ENCODE measurements around the gene ZSWIM5.
"Not testable (repeated sequence)": the region's sequence is repeated elsewhere in the genome, so short reads cannot be mapped to it uniquely, and the experiment has no call there.

Gene ZSWIM5

DNA sequence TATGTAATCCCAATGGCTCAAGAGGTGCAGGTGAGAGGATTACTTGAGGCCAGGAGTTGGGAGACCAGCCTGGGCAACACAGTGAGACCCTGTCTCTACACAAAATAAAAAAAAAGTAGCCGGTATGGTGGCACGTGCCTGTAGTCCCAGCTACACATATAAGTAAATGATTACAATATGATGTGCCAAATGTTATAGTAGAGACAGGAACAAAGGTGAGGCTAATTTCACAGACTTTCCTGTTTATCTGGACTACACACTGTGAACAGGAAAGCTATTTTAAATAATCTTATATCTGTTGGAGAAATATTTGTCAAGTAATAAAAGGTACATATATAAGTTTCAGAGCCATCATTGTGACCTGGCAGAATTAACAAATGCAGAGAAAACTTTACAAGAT, 116.7 kb downstream of the ZSWIM5 start:
- no peak for DNase-seq (ENCODE audit: low read depth in 1 of 2, low spot score in 1 of 2)
- no peak for TF ChIP-seq JUND (IDR thresholded peaks at IDR 0.05; ENCODE audit: low read depth)
- in situ Hi-C loops (cut with HindIII; ENCODE audit: low pct_unique_long_range_greater_than_20kb, low sequenced_read_pairs): no loop called here

DNA sequence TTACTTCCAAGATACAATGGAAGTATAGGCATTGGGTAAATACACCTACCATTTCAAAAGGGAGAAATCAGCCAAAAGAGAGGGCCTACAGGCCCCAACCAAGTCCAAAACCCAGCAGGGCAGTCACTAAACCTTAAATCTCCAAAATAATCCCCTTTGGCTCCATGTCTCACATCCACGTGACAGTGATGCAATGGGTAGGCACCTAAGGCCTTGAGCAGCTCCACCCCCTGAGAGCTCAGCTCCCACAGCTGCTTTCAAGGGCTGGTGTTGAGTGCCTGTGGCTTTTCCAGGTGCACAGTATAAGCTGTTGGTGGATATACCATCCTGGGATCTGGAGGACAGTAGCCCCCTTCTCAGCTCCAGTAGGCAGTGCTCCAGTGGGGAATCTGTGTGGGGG, 121.8 kb downstream of the ZSWIM5 start:
- in situ Hi-C loops (cut with HindIII; ENCODE audit: low pct_unique_long_range_greater_than_20kb, low sequenced_read_pairs): no loop called here
- TF ChIP-seq JUND (IDR thresholded peaks at IDR 0.05; ENCODE audit: low read depth): no peak
- DNase-seq (ENCODE audit: low read depth in 1 of 2, low spot score in 1 of 2): no peak

DNA sequence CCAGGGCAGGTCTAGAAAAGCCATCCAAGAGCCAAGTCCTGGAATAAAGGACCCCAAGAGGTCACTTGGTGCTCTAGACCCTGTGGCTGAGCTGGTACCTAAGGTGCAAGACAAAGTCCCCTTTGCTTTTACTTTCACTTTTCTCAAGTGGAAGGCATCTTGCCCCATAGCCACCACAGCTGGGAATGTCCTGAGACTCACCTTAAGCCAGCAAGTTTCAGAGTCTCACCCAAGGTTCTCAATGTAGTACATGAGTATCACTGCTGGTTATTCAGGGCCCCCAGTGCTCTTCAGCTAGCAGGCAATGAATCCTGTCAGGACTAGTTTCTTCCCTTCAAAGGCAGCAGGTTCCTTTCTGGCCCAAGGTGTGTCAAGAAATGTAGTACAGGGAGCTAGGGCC, 126.9 kb downstream of the ZSWIM5 start:
- TF ChIP-seq JUND (IDR thresholded peaks at IDR 0.05; ENCODE audit: low read depth): no peak
- DNase-seq (ENCODE audit: low read depth in 1 of 2, low spot score in 1 of 2): no peak
- in situ Hi-C loops (cut with HindIII; ENCODE audit: low pct_unique_long_range_greater_than_20kb, low sequenced_read_pairs): no loop called here

DNA sequence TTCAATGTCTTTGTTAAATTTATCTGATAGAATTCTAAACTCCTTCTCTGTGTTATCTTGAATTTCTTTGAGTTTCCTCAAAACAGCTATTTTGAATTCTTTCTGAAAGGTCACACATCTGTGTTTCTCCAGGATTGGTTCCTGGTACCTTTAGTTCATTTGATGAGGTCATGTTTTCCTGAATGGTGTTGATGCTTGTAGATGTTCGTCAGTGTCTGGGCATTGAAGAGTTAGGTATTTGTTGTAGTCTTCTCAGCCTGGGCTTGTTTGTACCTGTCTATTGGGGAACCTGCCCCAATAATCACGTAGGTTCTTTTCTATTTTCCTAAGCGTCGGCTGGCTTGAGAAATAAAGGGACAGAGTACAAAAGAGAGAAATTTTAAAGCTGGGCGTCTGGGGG, 129.4 kb downstream of the ZSWIM5 start:
- DNase-seq (ENCODE audit: low read depth in 1 of 2, low spot score in 1 of 2); in situ Hi-C loops (cut with HindIII; ENCODE audit: low pct_unique_long_range_greater_than_20kb, low sequenced_read_pairs): not testable (repeated sequence)

DNA sequence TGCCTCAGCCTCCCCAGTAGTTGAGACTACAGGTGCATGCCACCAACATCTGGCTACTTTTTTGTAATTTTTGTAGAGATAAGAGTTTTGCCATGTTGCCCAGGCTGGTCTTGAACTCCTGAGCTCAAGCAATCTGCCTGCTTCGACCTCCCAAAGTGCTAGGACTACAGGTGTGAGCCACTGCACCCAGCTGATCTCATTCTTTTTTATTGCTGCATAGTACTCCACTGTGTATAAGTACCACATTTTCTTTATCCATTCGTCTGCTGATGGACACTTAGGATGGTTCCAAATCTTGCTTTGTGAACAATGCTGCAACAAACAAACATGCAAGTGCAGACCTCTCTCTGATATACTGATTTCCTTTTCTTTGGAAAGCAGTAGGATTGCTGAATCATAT, 134.8 kb downstream of the ZSWIM5 start:
- DNase-seq (ENCODE audit: low read depth in 1 of 2, low spot score in 1 of 2): no peak
- no peak for TF ChIP-seq JUND (IDR thresholded peaks at IDR 0.05; ENCODE audit: low read depth)
- in situ Hi-C loops (cut with HindIII; ENCODE audit: low pct_unique_long_range_greater_than_20kb, low sequenced_read_pairs): no loop called here

DNA sequence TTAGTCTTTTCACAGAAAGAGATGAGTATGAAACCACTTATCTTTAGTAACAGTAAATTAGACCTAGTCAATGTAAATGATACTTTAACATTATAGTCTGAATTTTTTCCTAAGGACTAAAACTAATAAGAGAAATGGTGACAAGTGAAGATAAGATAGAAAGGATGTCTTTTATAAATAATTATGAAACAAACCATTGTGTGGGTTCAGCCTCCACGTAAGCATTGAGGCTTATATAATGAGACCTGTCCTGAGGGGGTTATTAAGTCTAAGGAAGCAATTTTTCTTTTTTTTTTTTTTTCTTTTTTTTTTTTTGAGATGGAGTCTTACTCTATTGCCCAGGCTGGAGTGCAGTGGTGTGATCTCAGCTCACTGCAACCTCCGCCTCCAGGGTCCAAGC, 138.6 kb downstream of the ZSWIM5 start:
- in situ Hi-C loops (cut with HindIII; ENCODE audit: low pct_unique_long_range_greater_than_20kb, low sequenced_read_pairs): no loop called here
- DNase-seq (ENCODE audit: low read depth in 1 of 2, low spot score in 1 of 2): no peak
- TF ChIP-seq JUND (IDR thresholded peaks at IDR 0.05; ENCODE audit: low read depth): no peak

DNA sequence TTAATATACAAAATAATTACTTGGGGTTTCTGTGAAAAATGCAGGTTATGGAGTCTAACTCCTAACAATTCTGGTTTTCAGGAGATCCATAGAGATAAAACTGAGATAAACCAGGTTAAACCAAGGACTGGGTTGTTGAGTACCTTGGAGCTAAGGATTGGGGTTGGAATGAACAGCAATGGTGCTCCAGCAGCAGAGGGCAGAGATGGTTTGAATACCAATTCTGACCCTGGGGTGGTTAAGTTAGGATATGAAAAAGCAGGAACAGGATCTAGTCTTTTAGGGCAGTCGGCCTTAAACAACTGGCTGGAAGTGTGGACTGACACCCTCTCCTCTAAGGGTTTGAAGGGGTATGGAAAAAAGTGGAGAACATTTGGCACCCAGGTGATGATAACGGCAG, 141.3 kb downstream of the ZSWIM5 start:
- no peak for TF ChIP-seq JUND (IDR thresholded peaks at IDR 0.05; ENCODE audit: low read depth)
- in situ Hi-C loops (cut with HindIII; ENCODE audit: low pct_unique_long_range_greater_than_20kb, low sequenced_read_pairs): no loop called here
- DNase-seq (ENCODE audit: low read depth in 1 of 2, low spot score in 1 of 2): no peak

DNA sequence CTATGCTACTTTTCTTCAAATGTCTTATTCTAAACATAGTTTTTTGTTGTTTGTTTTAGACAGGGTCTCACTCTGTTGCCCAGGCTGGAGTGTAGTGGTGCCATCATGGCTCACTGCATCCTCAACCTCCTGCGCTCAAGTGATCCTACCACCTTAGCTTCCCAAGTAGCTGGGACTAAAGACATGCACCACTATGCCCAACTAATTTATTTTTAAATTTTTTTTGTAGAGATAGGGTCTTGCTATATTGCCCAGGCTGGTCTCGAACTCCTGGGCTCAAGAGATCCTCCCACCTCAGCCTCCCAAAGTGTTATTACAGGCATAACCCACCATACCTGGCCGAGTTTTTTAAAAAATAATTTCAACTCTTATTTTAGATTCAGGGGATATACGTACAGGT, 143.9 kb downstream of the ZSWIM5 start:
- in situ Hi-C loops (cut with HindIII; ENCODE audit: low pct_unique_long_range_greater_than_20kb, low sequenced_read_pairs); DNase-seq (ENCODE audit: low read depth in 1 of 2, low spot score in 1 of 2): not testable (repeated sequence)

DNA sequence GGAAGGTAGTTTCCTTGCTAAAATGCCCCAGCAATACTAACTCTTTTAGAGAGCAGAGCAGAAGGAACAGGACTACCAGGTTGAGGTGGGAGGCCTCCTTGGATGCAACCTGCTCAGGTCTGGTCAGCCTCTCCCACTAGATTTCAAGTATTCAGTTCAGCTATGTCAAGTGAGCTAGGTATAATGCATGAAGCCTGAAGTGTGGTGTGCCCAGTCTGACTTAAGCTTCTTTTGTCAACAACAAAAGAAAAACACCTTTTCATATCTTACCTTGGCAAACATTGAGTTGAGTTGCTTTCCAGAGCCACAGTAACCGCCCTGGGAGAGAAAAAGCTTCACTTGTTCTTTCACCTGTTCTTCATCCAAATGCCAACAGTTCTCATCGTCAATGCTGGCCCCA, 146.6 kb downstream of the ZSWIM5 start:
- DNase-seq (ENCODE audit: low read depth in 1 of 2, low spot score in 1 of 2): peak in 1 of 2 experiments; percentile 14
- in situ Hi-C loops (cut with HindIII; ENCODE audit: low pct_unique_long_range_greater_than_20kb, low sequenced_read_pairs): no loop called here
- TF ChIP-seq JUND (IDR thresholded peaks at IDR 0.05; ENCODE audit: low read depth): no peak

DNA sequence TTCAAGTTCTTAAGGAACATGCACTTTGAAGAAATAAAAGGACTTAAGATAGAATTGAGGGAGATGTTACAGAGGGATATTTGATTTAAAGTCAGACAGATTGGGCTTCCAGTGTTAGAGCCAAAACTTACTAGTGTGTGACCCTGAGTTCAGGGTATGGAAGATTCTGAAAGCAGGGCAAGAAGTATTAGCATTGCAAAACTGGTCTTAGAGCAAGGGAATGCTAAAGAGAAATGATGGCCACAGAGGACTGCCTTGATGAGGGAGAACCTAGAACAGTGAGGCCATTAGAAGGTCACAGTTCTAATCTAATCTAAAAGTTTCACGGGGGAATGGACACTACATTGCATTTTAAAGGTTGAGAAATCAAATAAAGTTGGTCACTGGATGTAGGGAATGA, 148.9 kb downstream of the ZSWIM5 start:
- TF ChIP-seq JUND (IDR thresholded peaks at IDR 0.05; ENCODE audit: low read depth): no peak
- no peak for DNase-seq (ENCODE audit: low read depth in 1 of 2, low spot score in 1 of 2)
- in situ Hi-C loops (cut with HindIII; ENCODE audit: low pct_unique_long_range_greater_than_20kb, low sequenced_read_pairs): no loop called here

DNA sequence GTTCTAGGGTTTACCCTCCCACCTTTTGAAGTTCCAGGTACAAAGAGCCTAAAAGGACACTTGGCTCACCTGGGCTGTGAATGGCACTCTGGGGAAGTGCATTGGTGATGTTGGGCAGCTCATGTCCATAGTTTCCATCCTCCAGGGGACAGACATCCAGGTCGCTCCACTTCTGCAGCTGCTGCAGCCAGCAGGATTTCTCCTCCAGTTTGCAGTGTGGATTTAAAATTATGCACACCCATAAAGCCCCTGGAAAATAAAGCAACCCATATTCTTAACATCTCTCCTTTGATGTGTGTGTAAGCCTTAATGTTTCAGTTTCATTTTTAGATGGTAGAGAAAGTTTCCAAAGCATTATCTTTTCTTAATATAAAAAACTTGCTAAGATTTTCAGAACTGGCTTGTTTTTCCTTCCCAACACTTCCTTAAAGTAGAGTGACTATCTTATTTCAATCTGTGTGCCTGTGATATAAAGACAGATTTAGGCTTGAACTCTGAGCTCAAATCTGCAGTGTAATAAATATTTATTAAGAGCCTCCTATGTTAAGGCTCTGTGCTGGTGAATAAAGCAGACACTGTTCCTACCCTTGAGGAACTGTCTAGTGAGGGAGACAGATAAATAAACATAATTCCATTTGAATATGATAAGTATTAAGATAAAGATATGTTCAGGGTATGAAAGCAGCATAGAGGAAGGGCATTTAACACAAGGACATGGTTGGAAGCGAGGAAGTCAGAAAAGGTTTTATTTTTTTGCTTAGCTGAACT, 155.2 kb downstream of the ZSWIM5 start:
- no peak for TF ChIP-seq JUND (IDR thresholded peaks at IDR 0.05; ENCODE audit: low read depth)
- in situ Hi-C loops (cut with HindIII; ENCODE audit: low pct_unique_long_range_greater_than_20kb, low sequenced_read_pairs): no loop called here
- no peak for DNase-seq (ENCODE audit: low read depth in 1 of 2, low spot score in 1 of 2)

DNA sequence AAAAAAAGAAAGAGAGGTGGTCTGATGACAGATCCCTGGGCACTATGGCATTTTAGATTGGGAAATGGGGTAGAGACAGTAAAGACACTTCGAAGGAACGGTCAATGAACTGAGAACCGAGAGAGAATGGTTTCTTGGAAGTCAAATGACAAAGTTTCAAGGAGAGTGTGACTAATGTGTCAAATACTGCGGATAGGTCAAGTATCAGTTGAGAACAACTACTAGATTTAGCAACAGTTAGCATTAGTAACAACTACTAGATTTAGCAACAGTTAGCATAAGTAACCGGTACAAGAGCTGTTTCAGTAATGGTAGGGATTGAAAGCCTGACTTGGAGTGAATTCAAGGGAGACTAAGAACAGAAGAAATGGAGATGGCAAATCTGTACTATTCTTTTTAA, 159.4 kb downstream of the ZSWIM5 start:
- DNase-seq (ENCODE audit: low read depth in 1 of 2, low spot score in 1 of 2): no peak
- in situ Hi-C loops (cut with HindIII; ENCODE audit: low pct_unique_long_range_greater_than_20kb, low sequenced_read_pairs): no loop called here
- TF ChIP-seq JUND (IDR thresholded peaks at IDR 0.05; ENCODE audit: low read depth): no peak

DNA sequence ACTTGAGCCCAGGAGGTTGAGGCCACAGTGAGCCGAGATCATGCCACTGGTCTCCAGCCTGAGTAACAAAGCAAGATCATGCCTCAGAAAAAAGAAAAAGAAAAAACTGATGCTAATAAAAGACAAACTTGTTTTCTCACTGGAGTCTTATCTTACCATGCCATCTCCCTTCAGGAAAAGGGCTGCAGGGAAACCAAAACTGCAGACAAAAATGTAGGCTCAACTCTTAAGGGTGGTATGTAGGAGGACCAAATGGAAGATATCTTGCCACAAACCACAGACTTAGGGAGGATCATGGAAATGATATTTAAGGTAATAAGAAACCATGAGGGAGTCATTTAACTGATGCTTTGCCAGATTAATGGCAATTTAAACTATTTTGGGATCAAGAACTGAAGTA, 161.5 kb downstream of the ZSWIM5 start:
- in situ Hi-C loops (cut with HindIII; ENCODE audit: low pct_unique_long_range_greater_than_20kb, low sequenced_read_pairs): no loop called here
- no peak for DNase-seq (ENCODE audit: low read depth in 1 of 2, low spot score in 1 of 2)
- TF ChIP-seq JUND (IDR thresholded peaks at IDR 0.05; ENCODE audit: low read depth): no peak

DNA sequence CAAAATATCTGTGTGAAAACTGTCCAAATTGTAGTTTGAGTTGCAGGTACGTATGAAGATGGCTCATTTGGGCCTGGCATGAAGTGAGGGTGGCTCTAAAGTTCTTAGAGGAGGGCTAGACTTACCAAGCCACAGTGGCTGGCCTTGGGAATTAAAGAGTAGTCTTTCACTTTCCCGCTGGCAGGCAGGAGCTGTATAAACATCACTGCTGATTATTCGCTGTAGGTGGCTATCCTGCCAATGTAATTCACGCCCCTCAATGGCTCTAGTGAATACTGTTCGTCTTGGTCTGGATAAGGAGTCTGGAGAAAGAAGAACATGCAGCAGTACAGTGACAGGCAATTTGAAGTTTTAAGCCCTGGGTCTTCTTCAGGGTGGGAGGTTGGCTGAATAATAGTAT, 163.3 kb downstream of the ZSWIM5 start:
- DNase-seq (ENCODE audit: low read depth in 1 of 2, low spot score in 1 of 2): no peak
- in situ Hi-C loops (cut with HindIII; ENCODE audit: low pct_unique_long_range_greater_than_20kb, low sequenced_read_pairs): no loop called here
- TF ChIP-seq JUND (IDR thresholded peaks at IDR 0.05; ENCODE audit: low read depth): no peak
